SU-DHL-6 (cell line): ENCODE measurements around the gene WSCD2.

Source experiments
- H2AFZ ChIP-seq: fragments of 200-600 bp; sonication (generic); 2 replicates; pipeline ENCODE4 v1.6.1; 2014; ENCODE audit warnings: low read depth, mild to moderate bottlenecking, moderate library complexity, mixed read lengths, antibody characterized with exemption, low read length; ENCODE audit not compliant: severe bottlenecking
- H3F3A ChIP-seq: fragments of 200-600 bp; shearing (Covaris generic); 2 replicates; pipeline ENCODE4 v1.6.0; 2016; ENCODE audit warnings: antibody characterized with exemption, mild to moderate bottlenecking; ENCODE audit not compliant: insufficient read depth
- H3K27ac ChIP-seq: fragments of 200-600 bp; sonication (generic); 2 replicates; pipeline ENCODE4 v1.5.1; 2016; ENCODE audit warnings: low read depth, mild to moderate bottlenecking, low read length, moderate library complexity, mixed read lengths
- H3K27me3 ChIP-seq: fragments of 200-600 bp; sonication (generic), shearing (Covaris generic); 2 replicates; pipeline ENCODE4 v1.6.0; 2014; ENCODE audit warnings: mild to moderate bottlenecking, low read length
- H3K36me3 ChIP-seq: fragments of 200-600 bp; sonication (generic); 2 replicates; pipeline ENCODE4 v1.6.1; 2014; ENCODE audit warnings: mild to moderate bottlenecking, low read length, mixed read lengths
- H3K4me2 ChIP-seq: fragments of 300-600, 200-600 bp; shearing (Covaris generic), sonication (generic); 2 replicates; pipeline ENCODE4 v1.6.0; 2014; ENCODE audit warnings: low read length, low read depth, mild to moderate bottlenecking; ENCODE audit not compliant: poor library complexity, severe bottlenecking
- H3K4me3 ChIP-seq: fragments of 200-600 bp; sonication (generic); 2 replicates; pipeline ENCODE4 v1.5.1; 2014; ENCODE audit warnings: antibody characterized with exemption, low read length, mild to moderate bottlenecking, mixed read lengths; ENCODE audit not compliant: insufficient read depth, poor library complexity, severe bottlenecking
- H3K79me2 ChIP-seq: fragments of 200-600 bp; sonication (generic); 2 replicates; pipeline ENCODE4 v1.6.1; 2014; ENCODE audit warnings: mild to moderate bottlenecking, low read length, moderate library complexity; ENCODE audit not compliant: insufficient read depth
- H3K9ac ChIP-seq: fragments of 200-600 bp; sonication (generic); 2 replicates; pipeline ENCODE4 v1.7.0; 2014; ENCODE audit warnings: mild to moderate bottlenecking, low read length
- H3K9me2 ChIP-seq: fragments of 200-600 bp; sonication (generic); replicated peaks from 2 replicates; pipeline ENCODE4 v1.6.1; 2014; ENCODE audit warnings: low read length; ENCODE audit not compliant: insufficient read depth
- H3K9me3 ChIP-seq: fragments of 200-600 bp; sonication (generic); 2 replicates; pipeline ENCODE4 v1.6.1; 2014; ENCODE audit warnings: low read length, mixed read lengths; ENCODE audit not compliant: insufficient read depth
- H4K20me1 ChIP-seq: fragments of 200-600 bp; sonication (generic); 2 replicates; pipeline ENCODE4 v1.6.1; 2014; ENCODE audit warnings: low read depth, mild to moderate bottlenecking, antibody characterized with exemption, low read length, moderate library complexity, mixed read lengths
- EZH2phosphoT487 ChIP-seq: fragments of 200-600 bp; sonication (generic), shearing (Covaris generic); conservative IDR thresholded peaks from 2 replicates; pipeline ENCODE4 v1.6.1; 2018; ENCODE audit warnings: mild to moderate bottlenecking, antibody characterized with exemption, low read length, moderate library complexity, mixed read lengths
- TF ChIP-seq, protein P1 (sequence below): fragments of 200-600 bp; sonication (generic); IDR thresholded peaks from one replicate; pipeline ENCODE4 v1.5.1; 2017; ENCODE audit warnings: antibody characterized with exemption, mild to moderate bottlenecking, low read length, moderate library complexity; ENCODE audit not compliant: insufficient read depth, poor library complexity, severe bottlenecking

Gene WSCD2

DNA sequence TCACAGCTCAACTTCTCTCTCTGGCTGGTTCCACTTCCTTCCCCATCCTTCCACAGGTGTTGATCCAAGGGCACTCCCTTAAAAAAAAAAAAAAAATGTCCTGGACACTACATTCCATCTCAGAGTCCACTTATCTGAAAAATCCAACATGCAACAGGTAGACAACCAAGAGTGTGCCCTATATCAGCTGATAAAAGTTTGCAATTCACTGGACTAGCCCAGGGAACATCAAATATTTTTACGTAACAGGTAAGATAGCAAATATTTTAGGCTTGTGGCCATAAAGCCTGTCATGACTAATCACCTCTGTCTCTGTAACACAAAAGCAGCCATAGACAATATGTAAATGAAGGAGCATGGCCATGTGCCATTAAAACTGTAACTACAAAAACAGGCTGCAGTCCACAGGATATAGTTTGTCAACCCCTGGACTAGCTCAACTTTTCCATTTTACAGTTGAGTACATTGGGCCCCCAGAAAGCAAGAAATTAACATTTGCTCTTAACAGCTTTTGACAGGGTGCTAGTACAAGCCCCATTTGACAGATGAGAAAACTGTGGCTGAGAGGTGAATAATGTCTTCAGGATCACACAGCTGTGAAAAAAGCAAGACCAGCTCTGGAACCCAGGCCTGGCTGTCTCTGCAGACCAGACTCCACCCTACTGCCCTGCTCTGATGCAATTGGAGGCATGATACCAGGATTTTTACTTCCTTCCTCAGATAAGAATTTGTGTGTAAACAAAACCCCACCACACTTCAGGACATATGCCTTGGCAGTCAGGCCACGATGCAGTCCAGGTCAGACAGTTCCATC, 141.2 kb downstream of the WSCD2 start:
- Histone ChIP-seq H3K27ac (no peak overlapping the region), H3K9me2 (no peaks in the 10 kb centered on the region), H3K27me3 (no peaks in the 10 kb centered on the region)

DNA sequence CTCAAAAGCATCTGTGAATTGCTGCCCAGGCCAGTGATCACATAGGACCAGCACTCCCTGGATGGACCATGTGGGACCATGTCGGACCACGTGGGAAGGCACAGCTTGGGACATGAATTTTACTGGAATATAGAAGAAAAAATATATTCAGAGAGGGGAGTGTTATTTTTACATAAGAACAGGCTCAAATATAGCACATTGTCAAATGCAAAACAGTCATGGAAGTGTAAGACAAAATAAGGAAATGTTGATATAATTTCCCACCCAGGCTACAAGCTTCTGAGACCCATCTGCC, 141.7 kb downstream of the WSCD2 start:
- no peak overlapping the region for H3K4me3 ChIP-seq
- H2AFZ ChIP-seq: no peak overlapping the region
- no peaks in the 10 kb centered on the region for H3K27me3 ChIP-seq
- H4K20me1 ChIP-seq: no peaks in the 10 kb centered on the region
- no peak overlapping the region for H3K4me2 ChIP-seq
- no peaks in the 10 kb centered on the region for H3K9me2 ChIP-seq
- no peak overlapping the region for H3K27ac ChIP-seq
- no peaks in the 10 kb centered on the region for H3K79me2 ChIP-seq
- H3K36me3 ChIP-seq: no peaks in the 10 kb centered on the region
- H3K9me3 ChIP-seq: no peaks in the 10 kb centered on the region
- no peak for TF ChIP-seq EZH2phosphoT487
- TF ChIP-seq, protein P1, sequence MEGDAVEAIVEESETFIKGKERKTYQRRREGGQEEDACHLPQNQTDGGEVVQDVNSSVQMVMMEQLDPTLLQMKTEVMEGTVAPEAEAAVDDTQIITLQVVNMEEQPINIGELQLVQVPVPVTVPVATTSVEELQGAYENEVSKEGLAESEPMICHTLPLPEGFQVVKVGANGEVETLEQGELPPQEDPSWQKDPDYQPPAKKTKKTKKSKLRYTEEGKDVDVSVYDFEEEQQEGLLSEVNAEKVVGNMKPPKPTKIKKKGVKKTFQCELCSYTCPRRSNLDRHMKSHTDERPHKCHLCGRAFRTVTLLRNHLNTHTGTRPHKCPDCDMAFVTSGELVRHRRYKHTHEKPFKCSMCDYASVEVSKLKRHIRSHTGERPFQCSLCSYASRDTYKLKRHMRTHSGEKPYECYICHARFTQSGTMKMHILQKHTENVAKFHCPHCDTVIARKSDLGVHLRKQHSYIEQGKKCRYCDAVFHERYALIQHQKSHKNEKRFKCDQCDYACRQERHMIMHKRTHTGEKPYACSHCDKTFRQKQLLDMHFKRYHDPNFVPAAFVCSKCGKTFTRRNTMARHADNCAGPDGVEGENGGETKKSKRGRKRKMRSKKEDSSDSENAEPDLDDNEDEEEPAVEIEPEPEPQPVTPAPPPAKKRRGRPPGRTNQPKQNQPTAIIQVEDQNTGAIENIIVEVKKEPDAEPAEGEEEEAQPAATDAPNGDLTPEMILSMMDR: no peak
- no peaks in the 10 kb centered on the region for H3F3A ChIP-seq
- no peak overlapping the region for H3K9ac ChIP-seq

More for the DNA sequence above, 141.2 kb downstream of the WSCD2 start:
- no peak overlapping the region for H3K4me2 ChIP-seq
- H3K36me3 ChIP-seq: no peaks in the 10 kb centered on the region
- no peak overlapping the region for H2AFZ ChIP-seq
- no peaks in the 10 kb centered on the region for H3F3A ChIP-seq
- no peak overlapping the region for H3K9ac ChIP-seq
- no peaks in the 10 kb centered on the region for H3K79me2 ChIP-seq
- TF ChIP-seq, protein P1: no peak
- no peak for TF ChIP-seq EZH2phosphoT487
- H3K4me3 ChIP-seq: no peak overlapping the region
- no peaks in the 10 kb centered on the region for H3K9me3 ChIP-seq
- no peaks in the 10 kb centered on the region for H4K20me1 ChIP-seq

DNA sequence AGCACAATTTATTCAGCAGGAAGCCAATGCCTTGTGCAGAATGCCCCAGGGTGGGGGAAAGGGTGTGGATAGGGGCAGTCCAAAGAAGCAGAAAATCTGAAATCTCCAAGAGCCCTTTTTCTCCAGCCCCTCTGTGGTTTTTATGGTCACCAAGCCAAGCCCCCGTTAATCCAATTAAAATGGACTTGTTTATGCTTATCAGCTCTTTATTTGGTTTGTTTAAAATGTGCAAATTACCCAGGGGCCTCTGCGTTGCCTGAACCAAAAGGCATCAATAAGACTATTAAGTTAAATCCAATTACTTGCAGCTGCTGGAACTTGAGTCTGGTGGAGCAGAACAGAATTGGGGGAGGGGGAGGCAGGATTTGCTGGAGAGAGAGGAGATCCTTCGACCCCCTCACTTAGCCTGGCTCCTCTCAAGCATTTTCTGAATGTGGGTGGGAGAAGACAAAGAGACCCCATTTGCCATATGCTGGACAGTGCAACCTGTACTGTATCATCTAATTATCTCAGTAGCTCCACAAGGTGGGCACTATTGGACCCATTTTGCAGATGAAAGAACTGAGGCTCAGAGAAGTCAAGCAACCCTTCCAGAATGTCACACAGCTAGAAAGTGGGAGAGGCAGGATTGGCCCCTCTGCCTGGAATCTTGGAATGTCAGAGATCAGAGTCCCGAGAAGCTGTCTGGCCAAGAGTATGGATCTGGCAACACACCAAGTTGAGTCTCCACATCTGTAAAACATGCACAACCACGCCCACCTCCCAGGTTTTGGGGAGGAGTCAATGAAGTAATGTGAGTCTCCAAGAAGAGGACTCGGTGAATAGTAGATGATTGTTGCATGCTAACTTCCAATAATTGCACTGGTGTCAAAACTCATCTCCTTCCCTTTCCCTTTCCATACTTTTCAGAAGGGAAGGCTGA, 143.1 kb downstream of the WSCD2 start:
- no peaks in the 10 kb centered on the region for H4K20me1 ChIP-seq
- no peaks in the 10 kb centered on the region for H3K36me3 ChIP-seq
- TF ChIP-seq EZH2phosphoT487: no peak
- TF ChIP-seq, protein P1: no peak
- no peaks in the 10 kb centered on the region for H3K9me2 ChIP-seq
- no peak overlapping the region for H3K27ac ChIP-seq
- no peak overlapping the region for H3K4me3 ChIP-seq
- no peak overlapping the region for H2AFZ ChIP-seq
- no peak overlapping the region for H3K4me2 ChIP-seq
- no peaks in the 10 kb centered on the region for H3K27me3 ChIP-seq
- no peaks in the 10 kb centered on the region for H3F3A ChIP-seq
- no peaks in the 10 kb centered on the region for H3K79me2 ChIP-seq
- no peak overlapping the region for H3K9ac ChIP-seq
- H3K9me3 ChIP-seq: no peaks in the 10 kb centered on the region
